OCI-LY1 (cell line): Measurements from ENCODE around the gene ARHGEF16.

ENCODE experiments used
- H2AFZ ChIP-seq: fragments of 200-600 bp; sonication (generic), shearing (Covaris generic); 2 replicates; pipeline ENCODE4 v1.6.0; 2014; ENCODE audit warnings: antibody characterized with exemption, mild to moderate bottlenecking, low read length
- H3F3A ChIP-seq: fragments of 200-600 bp; sonication (generic), shearing (Covaris generic); 2 replicates; pipeline ENCODE4 v1.6.0; 2014; ENCODE audit warnings: mild to moderate bottlenecking, antibody characterized with exemption, low read length, moderate library complexity; ENCODE audit not compliant: insufficient read depth
- H3K27ac ChIP-seq: fragments of 200-600 bp; sonication (generic); 2 replicates; pipeline ENCODE4 v1.5.1; 2014; ENCODE audit warnings: low read length, mixed run types, mild to moderate bottlenecking, low read depth; ENCODE audit not compliant: poor library complexity, severe bottlenecking
- H3K27me3 ChIP-seq: fragments of 200-600 bp; sonication (generic); 2 replicates; pipeline ENCODE4 v1.6.0; 2014; ENCODE audit warnings: antibody characterized with exemption, mild to moderate bottlenecking, low read length, moderate library complexity; ENCODE audit not compliant: insufficient read depth
- H3K36me3 ChIP-seq: fragments of 200-600 bp; sonication (generic); 2 replicates; pipeline ENCODE4 v1.6.1; 2014; ENCODE audit warnings: mild to moderate bottlenecking, antibody characterized with exemption, low read length, moderate library complexity, mixed read lengths; ENCODE audit not compliant: insufficient read depth
- H3K4me1 ChIP-seq: fragments of 200-600 bp; sonication (generic); 2 replicates; pipeline ENCODE4 v1.5.1; 2014; ENCODE audit warnings: mild to moderate bottlenecking, low read length, moderate library complexity; ENCODE audit not compliant: insufficient read depth, severe bottlenecking
- H3K4me2 ChIP-seq: fragments of 200-600 bp; sonication (generic), shearing (Covaris generic); 2 replicates; pipeline ENCODE4 v1.6.1; 2014; ENCODE audit warnings: low read length
- H3K4me3 ChIP-seq: fragments of 200-600 bp; sonication (generic); 2 replicates; pipeline ENCODE4 v1.5.1; 2014; ENCODE audit warnings: low read length, low read depth, mild to moderate bottlenecking, mixed read lengths; ENCODE audit not compliant: poor library complexity, severe bottlenecking
- H3K79me2 ChIP-seq: fragments of 200-600 bp; shearing (Covaris generic); 2 replicates; pipeline ENCODE4 v1.6.1; 2016; ENCODE audit warnings: mixed run types, low read length, mixed read lengths; ENCODE audit not compliant: insufficient read depth
- H3K9ac ChIP-seq: fragments of 200-600 bp; sonication (generic), shearing (Covaris generic); 2 replicates; pipeline ENCODE4 v1.6.1; 2014; ENCODE audit warnings: mild to moderate bottlenecking, low read length, mixed read lengths
- H3K9me2 ChIP-seq: fragments of 200-600 bp; sonication (generic), shearing (Covaris generic); 2 replicates; pipeline ENCODE4 v1.6.1; 2014; ENCODE audit warnings: low read depth, mild to moderate bottlenecking, low read length, mixed read lengths
- H3K9me3 ChIP-seq: fragments of 200-600 bp; shearing (Covaris generic); 2 replicates; pipeline ENCODE4 v1.6.1; 2014; ENCODE audit warnings: low read length, mixed read lengths
- H4K20me1 ChIP-seq: fragments of 200-600 bp; sonication (generic), shearing (Covaris generic); 2 replicates; pipeline ENCODE4 v1.6.0; 2016; ENCODE audit warnings: mild to moderate bottlenecking, low read length; ENCODE audit not compliant: insufficient read depth
- EZH2 ChIP-seq: fragments of 200-600 bp; sonication (generic), shearing (Covaris generic); IDR thresholded peaks from 2 replicates; pipeline ENCODE4 v1.8.0; 2017; ENCODE audit warnings: borderline replicate concordance, mixed run types, mild to moderate bottlenecking, antibody characterized with exemption, low read length, moderate library complexity, mixed read lengths
- TF ChIP-seq, protein P1 (sequence below): fragments of 200-600 bp; sonication (generic), shearing (Covaris generic); IDR thresholded peaks from 2 replicates; pipeline ENCODE4 v1.5.1; 2017; ENCODE audit warnings: mild to moderate bottlenecking, antibody characterized with exemption, low read length, moderate library complexity, mixed read lengths

ARHGEF16 gene

DNA sequence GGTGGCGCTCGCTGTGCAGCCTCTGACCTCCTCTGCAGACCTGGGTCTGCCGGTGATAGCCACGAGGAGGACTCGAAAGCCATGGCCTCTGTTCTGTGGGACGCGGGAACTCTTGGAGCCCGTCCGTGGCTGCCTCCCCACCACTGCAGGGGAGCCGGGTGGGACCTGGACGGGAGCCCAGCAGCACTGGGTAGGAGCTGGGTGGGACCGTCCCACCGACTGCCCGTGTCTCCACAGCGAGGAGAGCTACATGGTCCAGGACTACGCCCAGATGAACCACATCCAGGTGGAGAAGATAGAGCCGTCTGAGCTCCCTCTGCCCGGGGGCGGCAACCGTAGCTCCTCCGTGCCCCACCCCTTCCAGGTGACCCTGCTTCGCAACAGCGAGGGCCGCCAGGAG is 23.7 kb downstream of the ARHGEF16 start:
- H4K20me1 ChIP-seq, result no peaks in the 10 kb centered on the region
- H3K4me1 ChIP-seq, result no peaks in the 10 kb centered on the region
- no peak overlapping the region for H3K4me3 ChIP-seq
- H2AFZ ChIP-seq, result no peak overlapping the region
- no peaks in the 10 kb centered on the region for H3K9me3 ChIP-seq
- H3K27ac ChIP-seq, result no peak overlapping the region
- no peaks in the 10 kb centered on the region for H3K27me3 ChIP-seq
- no peak overlapping the region for H3K9ac ChIP-seq
- TF ChIP-seq, protein P1, sequence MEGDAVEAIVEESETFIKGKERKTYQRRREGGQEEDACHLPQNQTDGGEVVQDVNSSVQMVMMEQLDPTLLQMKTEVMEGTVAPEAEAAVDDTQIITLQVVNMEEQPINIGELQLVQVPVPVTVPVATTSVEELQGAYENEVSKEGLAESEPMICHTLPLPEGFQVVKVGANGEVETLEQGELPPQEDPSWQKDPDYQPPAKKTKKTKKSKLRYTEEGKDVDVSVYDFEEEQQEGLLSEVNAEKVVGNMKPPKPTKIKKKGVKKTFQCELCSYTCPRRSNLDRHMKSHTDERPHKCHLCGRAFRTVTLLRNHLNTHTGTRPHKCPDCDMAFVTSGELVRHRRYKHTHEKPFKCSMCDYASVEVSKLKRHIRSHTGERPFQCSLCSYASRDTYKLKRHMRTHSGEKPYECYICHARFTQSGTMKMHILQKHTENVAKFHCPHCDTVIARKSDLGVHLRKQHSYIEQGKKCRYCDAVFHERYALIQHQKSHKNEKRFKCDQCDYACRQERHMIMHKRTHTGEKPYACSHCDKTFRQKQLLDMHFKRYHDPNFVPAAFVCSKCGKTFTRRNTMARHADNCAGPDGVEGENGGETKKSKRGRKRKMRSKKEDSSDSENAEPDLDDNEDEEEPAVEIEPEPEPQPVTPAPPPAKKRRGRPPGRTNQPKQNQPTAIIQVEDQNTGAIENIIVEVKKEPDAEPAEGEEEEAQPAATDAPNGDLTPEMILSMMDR, result no peak
- no peak for TF ChIP-seq EZH2
- H3F3A ChIP-seq, result no peaks in the 10 kb centered on the region
- H3K79me2 ChIP-seq, result no peaks in the 10 kb centered on the region
- no peak overlapping the region for H3K4me2 ChIP-seq
- H3K36me3 ChIP-seq, result no peaks in the 10 kb centered on the region
- H3K9me2 ChIP-seq, result no peaks in the 10 kb centered on the region

DNA sequence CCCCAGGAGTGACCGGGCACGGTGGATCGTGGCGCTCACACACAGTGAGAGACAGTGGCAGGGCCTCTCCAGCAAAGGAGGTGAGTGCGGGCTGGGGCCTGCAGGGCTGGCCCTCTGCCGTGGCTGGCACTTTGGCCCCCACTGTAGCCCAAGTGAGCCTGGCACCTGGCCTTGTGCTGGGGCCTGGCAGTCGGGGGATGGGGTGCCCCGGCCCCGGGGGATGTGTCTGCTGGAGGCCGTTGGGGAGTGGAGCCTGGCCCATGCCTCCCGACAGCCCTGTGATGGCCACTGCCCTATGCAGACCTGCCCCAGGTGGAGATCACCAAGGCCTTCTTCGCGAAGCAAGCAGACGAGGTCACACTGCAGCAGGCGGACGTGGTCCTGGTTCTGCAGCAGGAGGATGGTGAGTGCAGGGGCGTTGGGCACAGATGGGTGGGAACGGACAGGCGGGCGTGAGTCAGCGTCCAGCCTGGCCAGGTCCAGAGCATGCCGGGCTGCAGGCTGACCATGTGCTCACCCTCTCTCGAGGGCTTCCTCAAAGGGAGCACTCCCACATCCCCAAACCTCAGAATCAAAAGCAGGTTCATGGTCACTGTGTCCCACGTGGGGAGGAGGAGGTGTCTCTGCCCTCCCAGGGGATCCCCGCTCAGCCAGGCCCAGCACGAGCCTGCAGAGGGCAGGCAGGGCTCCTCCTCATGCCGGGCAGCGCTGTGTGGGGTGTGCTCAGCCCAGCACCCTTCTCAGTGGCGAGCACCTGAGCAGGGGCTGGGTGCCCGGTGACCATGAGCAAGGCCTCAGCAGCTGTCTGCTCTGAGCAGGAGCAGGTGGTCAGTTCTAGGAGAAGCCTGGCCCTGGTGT is 25.3 kb downstream of the ARHGEF16 start:
- no peaks in the 10 kb centered on the region for H3K36me3 ChIP-seq
- no peaks in the 10 kb centered on the region; the same call in 1 of the 2 replicates for H3K27me3 ChIP-seq
- no peak for TF ChIP-seq EZH2
- TF ChIP-seq, protein P1, result no peak

DNA sequence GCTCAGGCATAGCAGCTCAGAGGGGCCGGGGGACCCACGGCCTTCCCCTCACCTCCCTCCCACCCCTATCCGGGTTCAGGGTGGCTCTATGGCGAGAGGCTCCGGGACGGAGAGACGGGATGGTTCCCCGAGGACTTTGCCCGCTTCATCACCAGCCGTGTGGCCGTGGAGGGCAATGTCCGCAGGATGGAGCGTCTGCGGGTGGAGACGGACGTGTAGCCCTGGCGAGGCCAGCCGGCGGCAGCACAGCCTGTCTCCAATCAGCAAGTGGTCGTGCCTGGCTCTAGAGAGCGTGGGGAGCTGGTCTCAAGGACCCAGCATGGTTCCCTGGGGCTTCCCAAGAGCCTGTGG is 25.9 kb downstream of the ARHGEF16 start:
- no peaks in the 10 kb centered on the region for H3K4me1 ChIP-seq
- H3K9me2 ChIP-seq, result no peaks in the 10 kb centered on the region
- H3F3A ChIP-seq, result no peaks in the 10 kb centered on the region
- H4K20me1 ChIP-seq, result no peaks in the 10 kb centered on the region
- TF ChIP-seq, protein P1, result no peak
- TF ChIP-seq EZH2, result no peak
- H3K36me3 ChIP-seq, result no peaks in the 10 kb centered on the region
- no peaks in the 10 kb centered on the region for H3K9me3 ChIP-seq
- H3K27me3 ChIP-seq, result no peaks in the 10 kb centered on the region; the same call in 1 of the 2 replicates
- no peak overlapping the region for H2AFZ ChIP-seq
- H3K79me2 ChIP-seq, result no peaks in the 10 kb centered on the region
- no peak overlapping the region for H3K27ac ChIP-seq
- no peak overlapping the region for H3K4me2 ChIP-seq
- H3K9ac ChIP-seq, result no peak overlapping the region
- no peak overlapping the region for H3K4me3 ChIP-seq

More for the DNA sequence above, 25.3 kb downstream of the ARHGEF16 start:
- Histone ChIP-seq H4K20me1 (no peaks in the 10 kb centered on the region), H3K79me2 (no peaks in the 10 kb centered on the region), H3K4me3 (no peak overlapping the region), H3K27ac (no peak overlapping the region), H3K4me1 (no peaks in the 10 kb centered on the region), H3F3A (no peaks in the 10 kb centered on the region), H3K9me2 (no peaks in the 10 kb centered on the region), H3K9me3 (no peaks in the 10 kb centered on the region), H2AFZ (no peak overlapping the region), H3K9ac (no peak overlapping the region), H3K4me2 (no peak overlapping the region)
